NCI-H1048 (cell line): ENCODE data around the gene ABCF3.
A peak's percentile ranks its signal among the peaks of the same experiment; 100 is the strongest.

Experiments
- DNase-seq: peaks from one replicate; lab custom pipeline; 2025; lab: John Stamatoyannopoulos, UW

The ABCF3 gene

GRCh38 chr3:184185461-184186183, 377 bp upstream of the ABCF3 start:
- peak; percentile 98 for DNase-seq

GRCh38 chr3:184186902-184187207, 856 bp downstream of the ABCF3 start:
- no peak for DNase-seq

GRCh38 chr3:184188080-184188479, 2.1 kb downstream of the ABCF3 start:
- no peak for DNase-seq

- no peak for DNase-seq
Observed at GRCh38 chr3:184189421-184189820, 3.4 kb downstream of the ABCF3 start.

- no peak for DNase-seq
Observed at GRCh38 chr3:184192889-184193288, 6.9 kb downstream of the ABCF3 start.

- DNase-seq = no peak
Observed at GRCh38 chr3:184193991-184194539, 8.1 kb downstream of the ABCF3 start.

- DNase-seq = no peak
Observed at GRCh38 chr3:184196536-184196935, 10.5 kb downstream of the ABCF3 start.

GRCh38 chr3:184198509-184198908, 12.5 kb downstream of the ABCF3 start:
- no peak for DNase-seq

GRCh38 chr3:184200825-184201224, 14.8 kb downstream of the ABCF3 start:
- DNase-seq = no peak

- DNase-seq = no peak
Observed at GRCh38 chr3:184203526-184203925, 17.5 kb downstream of the ABCF3 start.

- DNase-seq = no peak
Observed at GRCh38 chr3:184209146-184209923, 23.3 kb downstream of the ABCF3 start.

GRCh38 chr3:184211297-184211696, 25.3 kb downstream of the ABCF3 start:
- no peak for DNase-seq

- no peak for DNase-seq
Observed at GRCh38 chr3:184211718-184212117, 25.7 kb downstream of the ABCF3 start.

GRCh38 chr3:184218814-184219213, 32.8 kb downstream of the ABCF3 start:
- DNase-seq = no peak

- no peak for DNase-seq
Observed at GRCh38 chr3:184222521-184222920, 36.5 kb downstream of the ABCF3 start.

GRCh38 chr3:184223946-184224345, 37.9 kb downstream of the ABCF3 start:
- no peak for DNase-seq

- no peak for DNase-seq
Observed at GRCh38 chr3:184227481-184227935, 41.5 kb downstream of the ABCF3 start.

GRCh38 chr3:184228376-184229137, 42.6 kb downstream of the ABCF3 start:
- no peak for DNase-seq

- DNase-seq = no peak
Observed at GRCh38 chr3:184229394-184230080, 43.5 kb downstream of the ABCF3 start, which contains the start of gene VWA5B2. TSS of gene VWA5B2 (plus strand) at chr3:184229585. CDS start at chr3:184230529, 944 bp downstream.

- no peak for DNase-seq
Observed at GRCh38 chr3:184230081-184230602, 44.1 kb downstream of the ABCF3 start.
